HepG2 (cell line): ENCODE data around the gene SLC25A19. TPM values are rescaled to one million over a fixed set of nuclear protein-coding genes. Genes with fewer than 3 reads are reported as not detected.

Experiments
- EZH2 ChIP-seq: conservative IDR thresholded peaks from 2 replicates; pipeline ENCODE4 v1.6.1; 2012; ENCODE audit warnings: mild to moderate bottlenecking, low read depth, low read length, moderate library complexity
- FOXO1 ChIP-seq: sonication (generic); formaldehyde crosslinking; IDR thresholded peaks from 2 replicates; pipeline ENCODE4 v1.4.0; 2020; ENCODE audit warnings: missing genetic modification reagents
- MEF2D ChIP-seq: sonication (generic); formaldehyde crosslinking; IDR thresholded peaks from 2 replicates; pipeline ENCODE4 v1.5.1; 2020; ENCODE audit warnings: mild to moderate bottlenecking, missing genetic modification reagents
- NCOA1 ChIP-seq: sonication (generic); formaldehyde crosslinking; IDR thresholded peaks from 2 replicates; pipeline ENCODE4 v1.9.0; 2021; ENCODE audit warnings: missing genetic modification reagents
- POGZ ChIP-seq: sonication (generic); formaldehyde crosslinking; IDR thresholded peaks from 2 replicates; pipeline ENCODE4 v1.4.0; 2020; ENCODE audit warnings: mild to moderate bottlenecking, missing genetic modification reagents
- YEATS2 ChIP-seq: sonication (generic); formaldehyde crosslinking; IDR thresholded peaks from 2 replicates; pipeline ENCODE4 v1.4.0; 2020; ENCODE audit warnings: missing genetic modification reagents, borderline replicate concordance
- ZFAT ChIP-seq: sonication (generic); formaldehyde crosslinking; conservative IDR thresholded peaks from 2 replicates; pipeline ENCODE4 v1.8.1; 2023; ENCODE audit warnings: missing genetic modification reagents, inconsistent platforms
- ZKSCAN5 ChIP-seq: sonication (generic); formaldehyde crosslinking; IDR thresholded peaks from 2 replicates; pipeline ENCODE4 v1.5.1; 2020; ENCODE audit warnings: mild to moderate bottlenecking, missing genetic modification reagents
- ZNF138 ChIP-seq: sonication (generic); formaldehyde crosslinking; IDR thresholded peaks from 2 replicates; pipeline ENCODE4 v1.5.0; 2020; ENCODE audit warnings: mild to moderate bottlenecking, low read depth, missing genetic modification reagents
- ZNF703 ChIP-seq: sonication (generic); formaldehyde crosslinking; IDR thresholded peaks from 2 replicates; pipeline ENCODE4 v1.5.1; 2020; ENCODE audit warnings: missing genetic modification reagents, mild to moderate bottlenecking, moderate library complexity, borderline replicate concordance
- ZNF773 ChIP-seq: sonication (generic); formaldehyde crosslinking; IDR thresholded peaks from 2 replicates; pipeline ENCODE4 v1.4.0; 2020; ENCODE audit warnings: missing genetic modification reagents, borderline replicate concordance
- ZSCAN22 ChIP-seq: sonication (generic); formaldehyde crosslinking; IDR thresholded peaks from 2 replicates; pipeline ENCODE4 v1.4.0; 2020; ENCODE audit warnings: mild to moderate bottlenecking, missing genetic modification reagents
- polyA plus RNA-seq, 8 experiments: library from polyadenylated mRNA; depleted of rRNA in 3 of 8; stranded (reverse) in 7 of 8; unstranded in 1 of 8; fragments of >200 nt; fragmentation: Illumina TruSeq in 4 of 8; extraction: Trizol in 4 of 8; gene quantifications; 2 replicates each; pipeline versions ENCODE4 v1.2.1 to v1.2.3, GENCODE V29; 2011 to 2016; ENCODE audit warnings: low read depth in 4 of 8, missing spikeins in 1 of 8, mixed read lengths in 1 of 8; ENCODE audit not compliant: insufficient read depth in 1 of 8
- total RNA-seq, 5 experiments: library from RNA; depleted of rRNA; stranded (reverse); fragments of >200 nt; fragmentation: Illumina TruSeq; extraction: Trizol; gene quantifications; 2 replicates each; pipeline ENCODE4 v1.2.3, GENCODE V29; 2016; ENCODE audit warnings: low read depth in 1 of 5
- TF ChIP-seq, protein P1 (sequence below), 2 experiments: sonication (generic) in 1 of 2; formaldehyde crosslinking in 1 of 2; IDR thresholded peaks; 2 replicates each; pipeline versions ENCODE4 v1.5.1 to v1.6.1; 2011 to 2020; ENCODE audit warnings: borderline replicate concordance in 1 of 2, low read depth in 1 of 2, low read length in 1 of 2, mild to moderate bottlenecking in 1 of 2, missing genetic modification reagents in 1 of 2, moderate library complexity in 1 of 2
- TF ChIP-seq, protein P2 (sequence below): sonication (generic); formaldehyde crosslinking; IDR thresholded peaks from 2 replicates; pipeline ENCODE4 v1.5.1; 2020; ENCODE audit warnings: mild to moderate bottlenecking, missing genetic modification reagents, borderline replicate concordance
- TF ChIP-seq, protein P3 (sequence below): sonication (generic); formaldehyde crosslinking; IDR thresholded peaks from 2 replicates; pipeline ENCODE4 v1.4.0; 2020; ENCODE audit warnings: missing genetic modification reagents
- TF ChIP-seq, protein P4 (sequence below): sonication (generic); formaldehyde crosslinking; IDR thresholded peaks from 2 replicates; pipeline ENCODE4 v1.8.0; 2022; ENCODE audit warnings: missing genetic modification reagents, mild to moderate bottlenecking, moderate library complexity, borderline replicate concordance
- TF ChIP-seq, protein P5 (sequence below): sonication (generic); formaldehyde crosslinking; IDR thresholded peaks from 2 replicates; pipeline ENCODE4 v1.5.0; 2020; ENCODE audit warnings: mild to moderate bottlenecking, missing genetic modification reagents
- TF ChIP-seq, protein P6 (sequence below): sonication (generic); formaldehyde crosslinking; IDR thresholded peaks from 2 replicates; pipeline ENCODE4 v1.5.1; 2020; ENCODE audit warnings: mild to moderate bottlenecking, missing genetic modification reagents, moderate library complexity

The SLC25A19 gene
- total and polyA plus RNA-seq, 2 of the 13 experiments (the other 11 are each of a cell fraction or from before 2014, with no cell fraction given): 24.4 to 41.4 TPM

DNA sequence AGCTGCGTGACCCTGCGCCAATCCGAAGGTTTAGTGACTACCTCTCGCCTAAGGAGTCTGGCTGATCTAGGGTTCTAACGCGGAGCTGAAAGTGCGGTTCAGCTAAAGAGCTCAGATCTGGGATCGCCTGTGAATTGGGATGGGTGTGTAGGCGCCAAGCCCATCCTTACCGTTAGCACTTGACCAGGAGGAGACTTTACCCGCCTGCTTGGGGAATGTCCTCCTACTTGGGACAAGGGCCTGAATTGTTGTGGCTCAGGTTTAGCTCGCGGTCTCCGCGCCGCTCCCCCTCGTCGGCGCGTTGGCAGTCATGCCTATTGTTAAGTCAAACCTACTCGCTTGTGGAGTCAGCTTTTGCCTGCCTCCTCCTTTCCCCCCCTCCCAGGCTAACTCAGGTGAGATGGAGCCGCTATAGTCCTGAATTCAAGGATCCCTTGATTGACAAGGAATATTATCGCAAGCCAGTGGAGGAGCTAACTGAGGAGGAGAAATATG is 27.1 kb downstream of the SLC25A19 start (continued):
- TF ChIP-seq FOXO1 (0 out of 2 replicates have a peak, but pooled peaks have one; percentile 8), ZFAT (CRISPR knock-in tag) (no peak), ZKSCAN5 (CRISPR knock-in tag) (no peak), EZH2 (no peak), POGZ (CRISPR knock-in tag) (no peak), YEATS2 (no peak), ZNF703 (CRISPR knock-in tag) (no peak), MEF2D (CRISPR knock-in tag) (no peak), ZNF138 (no peak), NCOA1 (CRISPR knock-in tag) (no peak), ZNF773 (CRISPR knock-in tag) (no peak), ZSCAN22 (CRISPR knock-in tag) (no peak)
- TF ChIP-seq, protein P1, sequence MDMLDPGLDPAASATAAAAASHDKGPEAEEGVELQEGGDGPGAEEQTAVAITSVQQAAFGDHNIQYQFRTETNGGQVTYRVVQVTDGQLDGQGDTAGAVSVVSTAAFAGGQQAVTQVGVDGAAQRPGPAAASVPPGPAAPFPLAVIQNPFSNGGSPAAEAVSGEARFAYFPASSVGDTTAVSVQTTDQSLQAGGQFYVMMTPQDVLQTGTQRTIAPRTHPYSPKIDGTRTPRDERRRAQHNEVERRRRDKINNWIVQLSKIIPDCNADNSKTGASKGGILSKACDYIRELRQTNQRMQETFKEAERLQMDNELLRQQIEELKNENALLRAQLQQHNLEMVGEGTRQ (IDR thresholded peaks at IDR 0.05; ENCODE audit: low read depth, low read length): no peak
- TF ChIP-seq, protein P1 (CRISPR knock-in tag; IDR thresholded peaks at IDR 0.05; ENCODE audit: borderline replicate concordance): no peak
- TF ChIP-seq, protein P2, sequence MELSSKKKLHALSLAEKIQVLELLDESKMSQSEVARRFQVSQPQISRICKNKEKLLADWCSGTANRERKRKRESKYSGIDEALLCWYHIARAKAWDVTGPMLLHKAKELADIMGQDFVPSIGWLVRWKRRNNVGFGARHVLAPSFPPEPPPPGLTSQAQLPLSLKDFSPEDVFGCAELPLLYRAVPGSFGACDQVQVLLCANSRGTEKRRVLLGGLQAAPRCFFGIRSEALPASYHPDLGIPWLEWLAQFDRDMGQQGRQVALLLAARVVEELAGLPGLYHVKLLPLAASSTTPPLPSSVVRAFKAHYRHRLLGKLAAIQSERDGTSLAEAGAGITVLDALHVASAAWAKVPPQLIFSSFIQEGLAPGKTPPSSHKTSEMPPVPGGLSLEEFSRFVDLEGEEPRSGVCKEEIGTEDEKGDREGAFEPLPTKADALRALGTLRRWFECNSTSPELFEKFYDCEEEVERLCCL (CRISPR knock-in tag): no peak
- TF ChIP-seq, protein P3, sequence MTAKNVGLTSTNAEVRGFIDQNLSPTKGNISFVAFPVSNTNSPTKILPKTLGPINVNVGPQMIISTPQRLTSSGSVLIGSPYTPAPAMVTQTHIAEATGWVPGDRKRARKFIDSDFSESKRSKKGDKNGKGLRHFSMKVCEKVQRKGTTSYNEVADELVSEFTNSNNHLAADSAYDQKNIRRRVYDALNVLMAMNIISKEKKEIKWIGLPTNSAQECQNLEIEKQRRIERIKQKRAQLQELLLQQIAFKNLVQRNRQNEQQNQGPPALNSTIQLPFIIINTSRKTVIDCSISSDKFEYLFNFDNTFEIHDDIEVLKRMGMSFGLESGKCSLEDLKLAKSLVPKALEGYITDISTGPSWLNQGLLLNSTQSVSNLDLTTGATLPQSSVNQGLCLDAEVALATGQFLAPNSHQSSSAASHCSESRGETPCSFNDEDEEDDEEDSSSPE: no peak
- TF ChIP-seq, protein P4, sequence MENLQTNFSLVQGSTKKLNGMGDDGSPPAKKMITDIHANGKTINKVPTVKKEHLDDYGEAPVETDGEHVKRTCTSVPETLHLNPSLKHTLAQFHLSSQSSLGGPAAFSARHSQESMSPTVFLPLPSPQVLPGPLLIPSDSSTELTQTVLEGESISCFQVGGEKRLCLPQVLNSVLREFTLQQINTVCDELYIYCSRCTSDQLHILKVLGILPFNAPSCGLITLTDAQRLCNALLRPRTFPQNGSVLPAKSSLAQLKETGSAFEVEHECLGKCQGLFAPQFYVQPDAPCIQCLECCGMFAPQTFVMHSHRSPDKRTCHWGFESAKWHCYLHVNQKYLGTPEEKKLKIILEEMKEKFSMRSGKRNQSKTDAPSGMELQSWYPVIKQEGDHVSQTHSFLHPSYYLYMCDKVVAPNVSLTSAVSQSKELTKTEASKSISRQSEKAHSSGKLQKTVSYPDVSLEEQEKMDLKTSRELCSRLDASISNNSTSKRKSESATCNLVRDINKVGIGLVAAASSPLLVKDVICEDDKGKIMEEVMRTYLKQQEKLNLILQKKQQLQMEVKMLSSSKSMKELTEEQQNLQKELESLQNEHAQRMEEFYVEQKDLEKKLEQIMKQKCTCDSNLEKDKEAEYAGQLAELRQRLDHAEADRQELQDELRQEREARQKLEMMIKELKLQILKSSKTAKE: no peak
- TF ChIP-seq, protein P5, sequence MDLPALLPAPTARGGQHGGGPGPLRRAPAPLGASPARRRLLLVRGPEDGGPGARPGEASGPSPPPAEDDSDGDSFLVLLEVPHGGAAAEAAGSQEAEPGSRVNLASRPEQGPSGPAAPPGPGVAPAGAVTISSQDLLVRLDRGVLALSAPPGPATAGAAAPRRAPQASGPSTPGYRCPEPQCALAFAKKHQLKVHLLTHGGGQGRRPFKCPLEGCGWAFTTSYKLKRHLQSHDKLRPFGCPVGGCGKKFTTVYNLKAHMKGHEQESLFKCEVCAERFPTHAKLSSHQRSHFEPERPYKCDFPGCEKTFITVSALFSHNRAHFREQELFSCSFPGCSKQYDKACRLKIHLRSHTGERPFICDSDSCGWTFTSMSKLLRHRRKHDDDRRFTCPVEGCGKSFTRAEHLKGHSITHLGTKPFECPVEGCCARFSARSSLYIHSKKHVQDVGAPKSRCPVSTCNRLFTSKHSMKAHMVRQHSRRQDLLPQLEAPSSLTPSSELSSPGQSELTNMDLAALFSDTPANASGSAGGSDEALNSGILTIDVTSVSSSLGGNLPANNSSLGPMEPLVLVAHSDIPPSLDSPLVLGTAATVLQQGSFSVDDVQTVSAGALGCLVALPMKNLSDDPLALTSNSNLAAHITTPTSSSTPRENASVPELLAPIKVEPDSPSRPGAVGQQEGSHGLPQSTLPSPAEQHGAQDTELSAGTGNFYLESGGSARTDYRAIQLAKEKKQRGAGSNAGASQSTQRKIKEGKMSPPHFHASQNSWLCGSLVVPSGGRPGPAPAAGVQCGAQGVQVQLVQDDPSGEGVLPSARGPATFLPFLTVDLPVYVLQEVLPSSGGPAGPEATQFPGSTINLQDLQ (CRISPR knock-in tag): peak; percentile 73
- TF ChIP-seq, protein P6, sequence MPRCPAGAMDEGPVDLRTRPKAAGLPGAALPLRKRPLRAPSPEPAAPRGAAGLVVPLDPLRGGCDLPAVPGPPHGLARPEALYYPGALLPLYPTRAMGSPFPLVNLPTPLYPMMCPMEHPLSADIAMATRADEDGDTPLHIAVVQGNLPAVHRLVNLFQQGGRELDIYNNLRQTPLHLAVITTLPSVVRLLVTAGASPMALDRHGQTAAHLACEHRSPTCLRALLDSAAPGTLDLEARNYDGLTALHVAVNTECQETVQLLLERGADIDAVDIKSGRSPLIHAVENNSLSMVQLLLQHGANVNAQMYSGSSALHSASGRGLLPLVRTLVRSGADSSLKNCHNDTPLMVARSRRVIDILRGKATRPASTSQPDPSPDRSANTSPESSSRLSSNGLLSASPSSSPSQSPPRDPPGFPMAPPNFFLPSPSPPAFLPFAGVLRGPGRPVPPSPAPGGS (CRISPR knock-in tag): no peak
